ENCODE results near the gene ATG12.
"Not testable (repeated sequence)": the region's sequence is repeated elsewhere in the genome, so short reads cannot be mapped to it uniquely, and the experiment has no call there.

DNA sequence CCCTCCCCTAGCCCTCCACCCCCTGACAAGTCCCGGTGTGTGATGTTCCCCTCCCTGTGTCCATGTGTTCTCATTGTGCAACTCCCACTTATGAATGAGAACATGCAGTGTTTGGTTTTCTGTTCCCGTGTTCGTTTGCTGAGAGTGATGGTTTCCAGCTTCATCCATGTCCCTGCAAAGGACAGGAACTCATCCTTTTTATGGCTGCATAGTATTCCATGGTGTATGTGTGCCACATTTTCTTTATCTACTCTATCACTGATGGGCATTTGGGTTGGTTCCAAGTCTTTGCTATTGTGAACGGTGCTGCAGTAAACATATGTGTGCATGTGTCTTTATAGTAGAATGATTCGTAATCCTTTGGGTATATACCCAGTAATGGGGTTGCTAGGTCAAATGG lies 36.0 kb upstream of the ATG12 start:
- not testable (repeated sequence) for TF ChIP-seq JUND (IDR thresholded peaks at IDR 0.05); RAD21 (IDR thresholded peaks at IDR 0.05); TAF1 (conservative IDR thresholded peaks at IDR 0.05); SP1 (IDR thresholded peaks at IDR 0.05); EGR1 (IDR thresholded peaks at IDR 0.05; ENCODE audit: low read depth in 2 of 2); GABPA (IDR thresholded peaks at IDR 0.05 in 1 of 2, conservative IDR thresholded peaks at IDR 0.05 in 1 of 2)
- TF ChIP-seq, protein P1, sequence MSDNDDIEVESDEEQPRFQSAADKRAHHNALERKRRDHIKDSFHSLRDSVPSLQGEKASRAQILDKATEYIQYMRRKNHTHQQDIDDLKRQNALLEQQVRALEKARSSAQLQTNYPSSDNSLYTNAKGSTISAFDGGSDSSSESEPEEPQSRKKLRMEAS (IDR thresholded peaks at IDR 0.05), result not testable (repeated sequence)
- TF ChIP-seq, protein P2, sequence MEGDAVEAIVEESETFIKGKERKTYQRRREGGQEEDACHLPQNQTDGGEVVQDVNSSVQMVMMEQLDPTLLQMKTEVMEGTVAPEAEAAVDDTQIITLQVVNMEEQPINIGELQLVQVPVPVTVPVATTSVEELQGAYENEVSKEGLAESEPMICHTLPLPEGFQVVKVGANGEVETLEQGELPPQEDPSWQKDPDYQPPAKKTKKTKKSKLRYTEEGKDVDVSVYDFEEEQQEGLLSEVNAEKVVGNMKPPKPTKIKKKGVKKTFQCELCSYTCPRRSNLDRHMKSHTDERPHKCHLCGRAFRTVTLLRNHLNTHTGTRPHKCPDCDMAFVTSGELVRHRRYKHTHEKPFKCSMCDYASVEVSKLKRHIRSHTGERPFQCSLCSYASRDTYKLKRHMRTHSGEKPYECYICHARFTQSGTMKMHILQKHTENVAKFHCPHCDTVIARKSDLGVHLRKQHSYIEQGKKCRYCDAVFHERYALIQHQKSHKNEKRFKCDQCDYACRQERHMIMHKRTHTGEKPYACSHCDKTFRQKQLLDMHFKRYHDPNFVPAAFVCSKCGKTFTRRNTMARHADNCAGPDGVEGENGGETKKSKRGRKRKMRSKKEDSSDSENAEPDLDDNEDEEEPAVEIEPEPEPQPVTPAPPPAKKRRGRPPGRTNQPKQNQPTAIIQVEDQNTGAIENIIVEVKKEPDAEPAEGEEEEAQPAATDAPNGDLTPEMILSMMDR (IDR thresholded peaks at IDR 0.05; ENCODE audit: low read depth, low read length, missing input control), result not testable (repeated sequence)
- TF ChIP-seq, protein P3, sequence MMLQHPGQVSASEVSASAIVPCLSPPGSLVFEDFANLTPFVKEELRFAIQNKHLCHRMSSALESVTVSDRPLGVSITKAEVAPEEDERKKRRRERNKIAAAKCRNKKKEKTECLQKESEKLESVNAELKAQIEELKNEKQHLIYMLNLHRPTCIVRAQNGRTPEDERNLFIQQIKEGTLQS (IDR thresholded peaks at IDR 0.05), result not testable (repeated sequence)
- TF ChIP-seq, protein P4, sequence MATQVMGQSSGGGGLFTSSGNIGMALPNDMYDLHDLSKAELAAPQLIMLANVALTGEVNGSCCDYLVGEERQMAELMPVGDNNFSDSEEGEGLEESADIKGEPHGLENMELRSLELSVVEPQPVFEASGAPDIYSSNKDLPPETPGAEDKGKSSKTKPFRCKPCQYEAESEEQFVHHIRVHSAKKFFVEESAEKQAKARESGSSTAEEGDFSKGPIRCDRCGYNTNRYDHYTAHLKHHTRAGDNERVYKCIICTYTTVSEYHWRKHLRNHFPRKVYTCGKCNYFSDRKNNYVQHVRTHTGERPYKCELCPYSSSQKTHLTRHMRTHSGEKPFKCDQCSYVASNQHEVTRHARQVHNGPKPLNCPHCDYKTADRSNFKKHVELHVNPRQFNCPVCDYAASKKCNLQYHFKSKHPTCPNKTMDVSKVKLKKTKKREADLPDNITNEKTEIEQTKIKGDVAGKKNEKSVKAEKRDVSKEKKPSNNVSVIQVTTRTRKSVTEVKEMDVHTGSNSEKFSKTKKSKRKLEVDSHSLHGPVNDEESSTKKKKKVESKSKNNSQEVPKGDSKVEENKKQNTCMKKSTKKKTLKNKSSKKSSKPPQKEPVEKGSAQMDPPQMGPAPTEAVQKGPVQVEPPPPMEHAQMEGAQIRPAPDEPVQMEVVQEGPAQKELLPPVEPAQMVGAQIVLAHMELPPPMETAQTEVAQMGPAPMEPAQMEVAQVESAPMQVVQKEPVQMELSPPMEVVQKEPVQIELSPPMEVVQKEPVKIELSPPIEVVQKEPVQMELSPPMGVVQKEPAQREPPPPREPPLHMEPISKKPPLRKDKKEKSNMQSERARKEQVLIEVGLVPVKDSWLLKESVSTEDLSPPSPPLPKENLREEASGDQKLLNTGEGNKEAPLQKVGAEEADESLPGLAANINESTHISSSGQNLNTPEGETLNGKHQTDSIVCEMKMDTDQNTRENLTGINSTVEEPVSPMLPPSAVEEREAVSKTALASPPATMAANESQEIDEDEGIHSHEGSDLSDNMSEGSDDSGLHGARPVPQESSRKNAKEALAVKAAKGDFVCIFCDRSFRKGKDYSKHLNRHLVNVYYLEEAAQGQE (IDR thresholded peaks at IDR 0.05), result not testable (repeated sequence)

Measured in liver (tissue), 3 donors.